ENCODE results near the gene PADI1. TPM values are rescaled to one million over a fixed set of nuclear protein-coding genes. Genes with fewer than 3 reads are reported as not detected.

The PADI1 gene
- total RNA-seq, 1 experiment from 2014 or later: not detected

DNA sequence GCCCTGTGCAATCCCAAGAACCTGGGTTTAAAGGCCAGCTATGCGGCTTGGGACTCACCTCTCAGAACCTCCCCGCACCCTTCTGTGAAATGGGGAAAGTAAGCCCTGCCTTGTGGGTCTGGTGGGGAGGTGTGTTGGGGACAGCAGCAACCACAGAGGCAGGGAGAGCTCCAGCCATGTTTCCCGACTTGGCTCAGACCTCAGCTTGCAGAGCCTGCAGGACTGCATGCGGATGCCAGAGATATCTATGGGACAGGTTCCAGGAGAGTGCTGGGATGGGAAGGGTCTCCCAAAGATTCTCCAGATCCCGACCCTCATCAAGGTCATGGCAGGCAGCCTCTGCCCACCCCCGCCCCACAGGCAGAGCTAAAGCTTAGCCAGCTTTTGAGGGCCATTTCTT, 20.2 kb downstream of the PADI1 start:
- intact Hi-C loops (cut with micrococcal nuclease; ENCODE audit: unreplicated experiment): no loop called here
- Histone ChIP-seq H3K36me3 (ENCODE audit: control insufficient read depth, insufficient read depth, low read length) (no peaks in the 10 kb centered on the region), H3K4me1 (no peaks in the 10 kb centered on the region), H3K4me3 (ENCODE audit: low read depth, low read length) (no peak overlapping the region), H3K9me3 (no peaks in the 10 kb centered on the region), H3K27me3 (replicated peaks; ENCODE audit: control insufficient read depth, insufficient read depth, low read length) (no peaks in the 10 kb centered on the region)
- BruUV-seq (replicated peaks): no TSS peak
- POLR2A ChIA-PET: no interaction called here
- DNase-seq: no peak
- H3K4me3 Mint-ChIP-seq (ENCODE audit: unreplicated experiment): no peak overlapping the region
- H3K27ac Mint-ChIP-seq (ENCODE audit: unreplicated experiment): no peak overlapping the region
- TF ChIP-seq, protein P1, sequence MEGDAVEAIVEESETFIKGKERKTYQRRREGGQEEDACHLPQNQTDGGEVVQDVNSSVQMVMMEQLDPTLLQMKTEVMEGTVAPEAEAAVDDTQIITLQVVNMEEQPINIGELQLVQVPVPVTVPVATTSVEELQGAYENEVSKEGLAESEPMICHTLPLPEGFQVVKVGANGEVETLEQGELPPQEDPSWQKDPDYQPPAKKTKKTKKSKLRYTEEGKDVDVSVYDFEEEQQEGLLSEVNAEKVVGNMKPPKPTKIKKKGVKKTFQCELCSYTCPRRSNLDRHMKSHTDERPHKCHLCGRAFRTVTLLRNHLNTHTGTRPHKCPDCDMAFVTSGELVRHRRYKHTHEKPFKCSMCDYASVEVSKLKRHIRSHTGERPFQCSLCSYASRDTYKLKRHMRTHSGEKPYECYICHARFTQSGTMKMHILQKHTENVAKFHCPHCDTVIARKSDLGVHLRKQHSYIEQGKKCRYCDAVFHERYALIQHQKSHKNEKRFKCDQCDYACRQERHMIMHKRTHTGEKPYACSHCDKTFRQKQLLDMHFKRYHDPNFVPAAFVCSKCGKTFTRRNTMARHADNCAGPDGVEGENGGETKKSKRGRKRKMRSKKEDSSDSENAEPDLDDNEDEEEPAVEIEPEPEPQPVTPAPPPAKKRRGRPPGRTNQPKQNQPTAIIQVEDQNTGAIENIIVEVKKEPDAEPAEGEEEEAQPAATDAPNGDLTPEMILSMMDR (IDR thresholded peaks at IDR 0.05; ENCODE audit: insufficient read depth in 1 of 2, low read depth in 1 of 2, low read length in 1 of 2, severe bottlenecking in 1 of 2, unreplicated experiment in 1 of 2): no peak
- peaks cover 5% of the 10 kb centered on the region for H3K27me3 Mint-ChIP-seq (ENCODE audit: insufficient read depth, unreplicated experiment)
- CTCF ChIA-PET: interaction anchor here (0.6 to 0.8 kb wide), 2 partner anchors 14 to 103 kb away, joined by 4 to 5 read pairs; no protein-coding TSS in a partner anchor
- H3K36me3 Mint-ChIP-seq (ENCODE audit: insufficient read depth, unreplicated experiment): no peaks in the 10 kb centered on the region
- H3K9me3 Mint-ChIP-seq (ENCODE audit: unreplicated experiment): no peaks in the 10 kb centered on the region
- H3K4me1 Mint-ChIP-seq (ENCODE audit: low read depth, unreplicated experiment): no peaks in the 10 kb centered on the region

DNA sequence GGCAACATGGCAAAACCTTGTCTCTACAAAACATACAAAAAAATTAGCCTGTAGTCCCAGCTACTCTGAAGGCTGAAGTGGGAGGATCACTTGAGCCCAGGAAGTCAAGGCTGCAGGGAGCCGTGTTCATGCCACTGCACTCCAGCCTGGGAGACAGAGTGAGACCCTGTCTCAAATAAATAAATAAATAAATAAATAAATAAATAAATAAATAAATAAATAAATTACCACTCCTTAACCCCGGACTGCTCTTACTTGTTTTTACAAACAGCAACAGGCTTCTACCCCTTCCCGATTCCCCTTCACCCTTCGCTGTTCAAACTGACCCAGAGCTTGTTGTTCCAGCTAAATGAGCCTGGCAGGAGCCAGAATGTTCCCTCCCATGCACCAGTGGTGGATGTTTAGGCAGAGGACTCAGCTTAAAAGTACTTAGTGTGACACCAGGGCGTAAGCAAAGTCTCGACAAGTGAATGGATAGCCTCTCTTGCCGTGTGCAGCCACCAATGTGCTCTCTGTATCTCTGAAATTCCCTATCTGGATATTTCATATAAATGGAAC, 22.5 kb downstream of the PADI1 start:
- Histone ChIP-seq H3K27me3 (replicated peaks; ENCODE audit: control insufficient read depth, insufficient read depth, low read length) (no peaks in the 10 kb centered on the region), H3K9me3 (no peaks in the 10 kb centered on the region), H3K4me3 (ENCODE audit: low read depth, low read length) (no peak overlapping the region), H3K36me3 (ENCODE audit: control insufficient read depth, insufficient read depth, low read length) (no peaks in the 10 kb centered on the region), H3K4me1 (no peaks in the 10 kb centered on the region; the same call in 1 of the 2 replicates)
- Mint-ChIP-seq H3K27me3 (ENCODE audit: insufficient read depth, unreplicated experiment) (peaks cover 4% of the 10 kb centered on the region), H3K4me3 (ENCODE audit: unreplicated experiment) (no peak overlapping the region), H3K27ac (ENCODE audit: unreplicated experiment) (no peak overlapping the region), H3K36me3 (ENCODE audit: insufficient read depth, unreplicated experiment) (no peaks in the 10 kb centered on the region), H3K9me3 (ENCODE audit: unreplicated experiment) (no peaks in the 10 kb centered on the region), H3K4me1 (ENCODE audit: low read depth, unreplicated experiment) (no peaks in the 10 kb centered on the region)
- ChIA-PET POLR2A (no interaction called here), CTCF (no interaction called here)
- TF ChIP-seq, protein P1 (IDR thresholded peaks at IDR 0.05; ENCODE audit: insufficient read depth in 1 of 2, low read depth in 1 of 2, low read length in 1 of 2, severe bottlenecking in 1 of 2, unreplicated experiment in 1 of 2): no peak
- intact Hi-C loops (cut with micrococcal nuclease; ENCODE audit: unreplicated experiment): no loop called here
- BruUV-seq (replicated peaks): no TSS peak
- no peak for DNase-seq

DNA sequence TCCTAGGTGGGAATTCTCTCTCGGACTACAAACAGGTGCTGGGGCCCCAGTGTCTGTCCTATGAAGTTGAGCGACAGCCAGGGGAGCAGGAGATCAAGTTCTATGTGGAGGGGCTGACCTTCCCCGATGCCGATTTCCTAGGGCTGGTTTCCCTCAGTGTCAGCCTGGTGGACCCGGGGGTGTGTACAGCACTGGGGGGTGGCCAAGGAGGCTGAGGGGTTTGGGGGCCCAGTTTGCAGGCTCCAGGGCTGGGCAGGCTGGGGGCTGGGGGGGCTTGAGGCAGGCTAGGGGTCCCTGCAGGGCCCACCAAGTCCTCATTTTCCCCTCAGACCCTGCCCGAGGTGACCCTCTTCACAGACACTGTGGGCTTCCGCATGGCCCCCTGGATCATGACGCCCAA, 23.7 kb downstream of the PADI1 start:
- CTCF ChIA-PET: no interaction called here
- H3K27me3 ChIP-seq (replicated peaks; ENCODE audit: control insufficient read depth, insufficient read depth, low read length): no peaks in the 10 kb centered on the region
- TF ChIP-seq, protein P1 (IDR thresholded peaks at IDR 0.05; ENCODE audit: insufficient read depth in 1 of 2, low read depth in 1 of 2, low read length in 1 of 2, severe bottlenecking in 1 of 2, unreplicated experiment in 1 of 2): no peak
- H3K9me3 ChIP-seq: no peaks in the 10 kb centered on the region
- Mint-ChIP-seq H3K4me3 (ENCODE audit: unreplicated experiment) (no peak overlapping the region), H3K9me3 (ENCODE audit: unreplicated experiment) (no peaks in the 10 kb centered on the region), H3K27me3 (ENCODE audit: insufficient read depth, unreplicated experiment) (no peaks in the 10 kb centered on the region), H3K27ac (ENCODE audit: unreplicated experiment) (no peak overlapping the region), H3K36me3 (ENCODE audit: insufficient read depth, unreplicated experiment) (no peaks in the 10 kb centered on the region), H3K4me1 (ENCODE audit: low read depth, unreplicated experiment) (no peaks in the 10 kb centered on the region)
- no peak for DNase-seq
- intact Hi-C loops (cut with micrococcal nuclease; ENCODE audit: unreplicated experiment): no loop called here
- POLR2A ChIA-PET: no interaction called here
- peaks cover 12% of the 10 kb centered on the region for H3K4me1 ChIP-seq
- no TSS peak for BruUV-seq (replicated peaks)
- no peaks in the 10 kb centered on the region for H3K36me3 ChIP-seq (ENCODE audit: control insufficient read depth, insufficient read depth, low read length)
- H3K4me3 ChIP-seq (ENCODE audit: low read depth, low read length): no peak overlapping the region
